Measurements from ENCODE around the gene TRIM71.
"Not testable (repeated sequence)": the region's sequence is repeated elsewhere in the genome, so short reads cannot be mapped to it uniquely, and the experiment has no call there.

The TRIM71 gene

GRCh38 chr3:32821686-32822296, 4.0 kb downstream of the TRIM71 start:
- Histone ChIP-seq H3K4me3 (ENCODE audit: low read depth, low read length) (peak overlapping the region; percentile 98), H3K9me3 (ENCODE audit: control insufficient read depth, insufficient read depth, low read length) (no peaks in the 10 kb centered on the region), H3K9ac (ENCODE audit: low read depth, low read length) (peak overlapping the region; percentile 97), H3K36me3 (ENCODE audit: control insufficient read depth, insufficient read depth, low read length) (peaks cover 63% of the 10 kb centered on the region), H3K27me3 (ENCODE audit: control insufficient read depth, insufficient read depth, low read length) (no peaks in the 10 kb centered on the region), H3K4me1 (ENCODE audit: control insufficient read depth, insufficient read depth, low read length) (peaks cover 23% of the 10 kb centered on the region)

DNA sequence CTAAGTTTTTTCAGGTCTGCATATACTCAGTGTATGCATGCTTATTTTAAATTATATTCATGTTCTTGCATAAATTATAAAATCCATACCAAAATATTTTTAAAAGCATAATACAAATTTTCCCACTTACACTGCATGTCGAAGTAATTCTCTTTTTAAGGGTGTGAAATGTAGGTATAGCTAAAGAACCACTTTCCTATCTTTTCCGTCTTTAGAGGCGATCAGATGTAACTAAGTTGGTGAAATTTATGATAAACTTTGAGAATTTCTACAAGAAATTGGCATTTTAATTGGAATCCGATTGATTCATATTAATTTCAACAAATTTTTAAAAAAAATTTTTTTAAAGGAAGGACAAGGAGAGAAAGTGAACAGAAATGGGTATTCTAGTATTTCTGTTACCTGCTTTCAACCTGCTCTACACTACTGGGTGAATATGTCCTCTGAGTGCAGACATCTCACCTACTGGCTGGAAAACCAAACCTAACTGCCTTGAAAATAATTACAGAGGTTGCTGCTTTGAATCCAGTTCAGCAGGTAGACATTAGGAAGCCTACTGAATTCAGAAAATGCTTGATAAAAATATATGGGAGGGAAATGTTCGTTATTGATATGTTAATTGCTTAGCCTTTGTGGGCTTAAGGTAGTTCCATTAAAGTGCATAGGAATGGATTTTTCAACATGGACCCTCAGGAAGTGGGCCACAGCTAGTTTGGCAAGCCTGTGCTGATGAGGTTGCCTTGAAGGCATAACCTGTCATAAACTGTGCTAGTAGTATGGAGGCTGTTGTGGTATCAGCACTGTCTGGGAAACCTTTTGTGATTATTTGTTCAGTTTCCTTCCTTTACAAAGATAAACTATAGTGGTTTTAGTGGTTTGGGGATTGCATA, 5.1 kb downstream of the TRIM71 start:
- Histone ChIP-seq H3K9me3 (ENCODE audit: control insufficient read depth, insufficient read depth, low read length) (no peaks in the 10 kb centered on the region), H3K4me1 (ENCODE audit: control insufficient read depth, insufficient read depth, low read length) (peaks cover 27% of the 10 kb centered on the region), H3K4me3 (ENCODE audit: low read depth, low read length) (peak overlapping the region; percentile 98), H3K36me3 (ENCODE audit: control insufficient read depth, insufficient read depth, low read length) (peaks cover 54% of the 10 kb centered on the region), H3K9ac (ENCODE audit: low read depth, low read length) (peak overlapping the region; percentile 97), H3K27me3 (ENCODE audit: control insufficient read depth, insufficient read depth, low read length) (no peaks in the 10 kb centered on the region)

DNA sequence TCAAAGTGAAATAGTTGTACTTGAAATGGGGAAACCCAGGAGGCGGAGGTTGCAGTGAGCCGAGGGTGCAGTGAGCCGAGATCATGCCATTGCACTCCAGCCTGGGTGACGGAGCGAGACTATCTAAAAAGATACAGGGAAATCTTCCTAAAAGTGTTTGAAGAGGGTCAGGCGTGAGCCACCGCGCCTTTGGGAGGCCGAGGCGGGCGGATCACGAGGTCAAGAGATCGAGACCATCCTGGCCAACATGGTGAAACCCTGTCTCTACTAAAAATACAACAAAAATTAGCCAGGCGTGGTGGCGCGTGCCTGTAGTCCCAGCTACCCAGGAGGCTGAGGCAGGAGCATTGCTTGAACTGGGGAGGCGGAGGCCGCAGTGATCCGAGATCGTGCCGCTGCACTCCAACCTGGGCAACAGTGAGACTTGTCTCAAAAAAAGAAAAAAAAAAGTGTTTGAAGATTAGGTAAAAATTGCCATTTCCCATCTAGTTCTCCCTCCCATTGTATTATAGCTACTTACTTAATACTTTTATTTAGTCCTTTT, 5.9 kb downstream of the TRIM71 start:
- Histone ChIP-seq H3K4me1 (ENCODE audit: control insufficient read depth, insufficient read depth, low read length) (peaks cover 32% of the 10 kb centered on the region), H3K4me3 (ENCODE audit: low read depth, low read length) (peak overlapping the region; percentile 98), H3K36me3 (ENCODE audit: control insufficient read depth, insufficient read depth, low read length) (peaks cover 46% of the 10 kb centered on the region), H3K9ac (ENCODE audit: low read depth, low read length) (peak overlapping the region; percentile 97)
- not testable (repeated sequence) for H3K27me3 ChIP-seq (ENCODE audit: control insufficient read depth, insufficient read depth, low read length); H3K9me3 ChIP-seq (ENCODE audit: control insufficient read depth, insufficient read depth, low read length)

DNA sequence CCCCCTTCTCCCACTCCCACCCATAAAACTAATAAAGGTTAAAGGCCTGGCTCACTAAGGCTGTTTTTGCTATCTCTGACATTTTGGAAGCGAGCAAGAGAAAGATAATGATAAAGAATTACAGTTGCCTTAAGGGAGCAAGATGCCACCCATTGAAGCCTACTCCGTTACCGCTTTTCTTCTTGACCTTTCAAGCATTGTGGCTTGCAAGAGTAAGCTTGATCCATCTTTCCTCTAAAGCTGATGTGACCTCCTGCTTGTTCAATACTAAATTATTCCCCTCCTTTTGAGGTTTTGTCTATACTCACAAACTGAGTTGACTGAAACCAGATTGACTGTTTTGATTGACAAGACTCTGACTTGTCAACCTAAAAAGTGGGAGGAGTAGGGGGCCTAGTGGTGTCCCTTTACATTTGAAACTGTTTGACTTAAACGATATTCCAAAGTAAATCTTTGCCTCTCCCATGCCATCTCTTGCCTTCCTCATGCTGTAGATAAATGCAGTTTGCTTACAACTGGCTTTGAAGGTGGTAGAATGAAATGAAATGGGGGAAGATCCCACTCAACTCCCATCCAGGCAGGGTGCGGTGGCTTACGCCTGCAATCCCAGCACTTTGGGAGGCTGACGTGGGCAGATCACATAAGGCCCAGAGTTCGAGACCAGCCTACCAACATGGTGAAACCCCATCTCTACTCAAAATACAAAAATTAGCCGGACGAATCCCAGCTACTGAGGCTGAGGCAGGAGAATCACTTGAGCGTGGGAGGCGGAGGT, 8.0 kb downstream of the TRIM71 start:
- H3K9me3 ChIP-seq (ENCODE audit: control insufficient read depth, insufficient read depth, low read length): no peaks in the 10 kb centered on the region
- peaks cover 38% of the 10 kb centered on the region for H3K4me1 ChIP-seq (ENCODE audit: control insufficient read depth, insufficient read depth, low read length)
- H3K4me3 ChIP-seq (ENCODE audit: low read depth, low read length): peak overlapping the region; percentile 98
- no peak overlapping the region for H3K9ac ChIP-seq (ENCODE audit: low read depth, low read length)
- H3K27me3 ChIP-seq (ENCODE audit: control insufficient read depth, insufficient read depth, low read length): no peaks in the 10 kb centered on the region
- H3K36me3 ChIP-seq (ENCODE audit: control insufficient read depth, insufficient read depth, low read length): peaks cover 26% of the 10 kb centered on the region

GRCh38 chr3:32831062-32831461, 13.3 kb downstream of the TRIM71 start:
- Histone ChIP-seq H3K4me3 (ENCODE audit: low read depth, low read length) (peak overlapping the region; percentile 10), H3K9me3 (ENCODE audit: control insufficient read depth, insufficient read depth, low read length) (no peaks in the 10 kb centered on the region), H3K27me3 (ENCODE audit: control insufficient read depth, insufficient read depth, low read length) (no peaks in the 10 kb centered on the region), H3K4me1 (ENCODE audit: control insufficient read depth, insufficient read depth, low read length) (peaks cover 37% of the 10 kb centered on the region), H3K9ac (ENCODE audit: low read depth, low read length) (no peak overlapping the region), H3K36me3 (ENCODE audit: control insufficient read depth, insufficient read depth, low read length) (peaks cover 7% of the 10 kb centered on the region)

DNA sequence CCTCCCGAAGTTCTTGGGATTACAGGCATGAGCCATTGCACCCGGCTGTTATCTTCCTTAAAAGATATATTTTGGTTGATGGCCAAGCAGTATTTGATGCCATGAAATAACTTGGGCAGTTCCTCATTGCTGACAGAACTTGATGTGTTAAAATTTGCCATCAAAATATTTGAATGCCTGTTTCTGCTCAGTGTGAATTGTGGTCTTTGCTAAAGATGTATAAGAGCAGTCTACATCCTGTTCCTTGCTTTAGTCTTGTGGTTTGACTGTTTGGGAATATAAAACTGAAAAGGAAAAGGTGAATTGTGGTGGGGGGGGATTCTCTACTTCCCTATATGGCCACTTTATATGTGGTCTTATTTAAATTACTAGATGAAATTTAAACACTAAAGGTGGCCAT, 14.0 kb downstream of the TRIM71 start:
- no peaks in the 10 kb centered on the region for H3K9me3 ChIP-seq (ENCODE audit: control insufficient read depth, insufficient read depth, low read length)
- H3K4me1 ChIP-seq (ENCODE audit: control insufficient read depth, insufficient read depth, low read length): peaks cover 41% of the 10 kb centered on the region
- no peaks in the 10 kb centered on the region for H3K36me3 ChIP-seq (ENCODE audit: control insufficient read depth, insufficient read depth, low read length)
- H3K27me3 ChIP-seq (ENCODE audit: control insufficient read depth, insufficient read depth, low read length): no peaks in the 10 kb centered on the region
- H3K9ac ChIP-seq (ENCODE audit: low read depth, low read length): no peak overlapping the region
- H3K4me3 ChIP-seq (ENCODE audit: low read depth, low read length): peak overlapping the region; percentile 45

GRCh38 chr3:32832193-32832592, 14.4 kb downstream of the TRIM71 start:
- no peak overlapping the region for H3K9ac ChIP-seq (ENCODE audit: low read depth, low read length)
- H3K4me1 ChIP-seq (ENCODE audit: control insufficient read depth, insufficient read depth, low read length): peaks cover 43% of the 10 kb centered on the region
- H3K4me3 ChIP-seq (ENCODE audit: low read depth, low read length): peak overlapping the region; percentile 45
- H3K27me3 ChIP-seq (ENCODE audit: control insufficient read depth, insufficient read depth, low read length): no peaks in the 10 kb centered on the region
- no peaks in the 10 kb centered on the region for H3K9me3 ChIP-seq (ENCODE audit: control insufficient read depth, insufficient read depth, low read length)
- no peaks in the 10 kb centered on the region for H3K36me3 ChIP-seq (ENCODE audit: control insufficient read depth, insufficient read depth, low read length)

GRCh38 chr3:32835049-32835371, 17.2 kb downstream of the TRIM71 start:
- H3K4me3 ChIP-seq (ENCODE audit: low read depth, low read length): peak overlapping the region; percentile 63
- no peaks in the 10 kb centered on the region for H3K36me3 ChIP-seq (ENCODE audit: control insufficient read depth, insufficient read depth, low read length)
- H3K9ac ChIP-seq (ENCODE audit: low read depth, low read length): no peak overlapping the region
- H3K27me3 ChIP-seq (ENCODE audit: control insufficient read depth, insufficient read depth, low read length): no peaks in the 10 kb centered on the region
- no peaks in the 10 kb centered on the region for H3K9me3 ChIP-seq (ENCODE audit: control insufficient read depth, insufficient read depth, low read length)
- H3K4me1 ChIP-seq (ENCODE audit: control insufficient read depth, insufficient read depth, low read length): peaks cover 53% of the 10 kb centered on the region

DNA sequence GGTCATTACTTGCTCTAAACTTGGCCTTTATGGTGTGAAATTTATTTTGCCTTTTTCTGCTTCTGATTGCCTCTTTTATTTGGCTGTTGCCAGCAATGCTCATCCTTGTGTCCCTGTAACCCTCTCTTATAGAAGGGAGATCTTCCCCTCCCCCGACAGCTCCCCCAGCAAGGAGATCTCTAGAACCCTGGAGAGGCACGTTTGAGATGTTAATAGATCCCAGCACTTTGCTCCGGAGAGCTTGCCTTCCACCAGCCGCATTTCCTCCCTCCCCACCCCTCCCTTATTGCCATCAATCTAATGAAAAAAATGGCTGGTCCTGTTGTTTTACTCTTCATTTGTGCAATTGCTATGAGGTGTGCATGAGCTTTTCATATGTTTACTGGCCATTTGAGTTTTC, 18.2 kb downstream of the TRIM71 start:
- Histone ChIP-seq H3K36me3 (ENCODE audit: control insufficient read depth, insufficient read depth, low read length) (no peaks in the 10 kb centered on the region), H3K9me3 (ENCODE audit: control insufficient read depth, insufficient read depth, low read length) (no peaks in the 10 kb centered on the region), H3K27me3 (ENCODE audit: control insufficient read depth, insufficient read depth, low read length) (no peaks in the 10 kb centered on the region), H3K9ac (ENCODE audit: low read depth, low read length) (peak overlapping the region; percentile 38), H3K4me3 (ENCODE audit: low read depth, low read length) (peak overlapping the region; percentile 20), H3K4me1 (ENCODE audit: control insufficient read depth, insufficient read depth, low read length) (peaks cover 61% of the 10 kb centered on the region)

DNA sequence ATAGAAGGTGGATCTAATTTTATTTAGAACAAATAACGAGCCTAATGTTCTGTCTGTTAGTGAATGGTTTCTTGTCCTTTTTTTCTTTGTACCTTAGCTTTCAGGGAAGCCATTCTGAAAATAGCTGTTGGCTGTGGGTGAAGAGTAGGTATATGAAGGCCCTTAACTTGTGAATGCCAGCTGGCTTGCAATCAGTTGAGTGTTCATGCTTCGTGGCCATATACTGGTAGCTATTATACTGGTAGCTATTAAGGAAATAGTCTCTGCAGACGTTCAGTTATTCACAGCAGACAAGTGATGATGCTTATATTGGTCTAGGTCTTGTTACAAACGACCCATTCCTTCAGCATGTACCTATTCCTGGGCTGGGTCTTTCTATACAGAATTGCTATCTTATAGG, 18.8 kb downstream of the TRIM71 start:
- H3K9me3 ChIP-seq (ENCODE audit: control insufficient read depth, insufficient read depth, low read length): no peaks in the 10 kb centered on the region
- H3K27me3 ChIP-seq (ENCODE audit: control insufficient read depth, insufficient read depth, low read length): no peaks in the 10 kb centered on the region
- H3K9ac ChIP-seq (ENCODE audit: low read depth, low read length): peak overlapping the region; percentile 17
- peak overlapping the region; percentile 19 for H3K4me3 ChIP-seq (ENCODE audit: low read depth, low read length)
- H3K36me3 ChIP-seq (ENCODE audit: control insufficient read depth, insufficient read depth, low read length): no peaks in the 10 kb centered on the region
- H3K4me1 ChIP-seq (ENCODE audit: control insufficient read depth, insufficient read depth, low read length): peaks cover 61% of the 10 kb centered on the region

- Histone ChIP-seq H3K9ac (ENCODE audit: low read depth, low read length) (peak overlapping the region; percentile 76), H3K36me3 (ENCODE audit: control insufficient read depth, insufficient read depth, low read length) (no peaks in the 10 kb centered on the region), H3K27me3 (ENCODE audit: control insufficient read depth, insufficient read depth, low read length) (no peaks in the 10 kb centered on the region), H3K4me3 (ENCODE audit: low read depth, low read length) (peak overlapping the region; percentile 19), H3K4me1 (ENCODE audit: control insufficient read depth, insufficient read depth, low read length) (peaks cover 62% of the 10 kb centered on the region), H3K9me3 (ENCODE audit: control insufficient read depth, insufficient read depth, low read length) (no peaks in the 10 kb centered on the region)
Observed at GRCh38 chr3:32837366-32837765, 19.6 kb downstream of the TRIM71 start.

Measured in iPS-15b (cell line).